GM12892 (cell line): ENCODE measurements around the gene COL6A2.

Experiments
- POLR2A ChIP-seq: IDR thresholded peaks from 2 replicates; pipeline ENCODE4 v1.6.1; 2011; ENCODE audit warnings: low read depth, low read length, control low read depth
- POLR2AphosphoS5 ChIP-seq: IDR thresholded peaks from 2 replicates; pipeline ENCODE4 v1.6.1; 2011; ENCODE audit warnings: low read depth, low read length, control low read depth
- TAF1 ChIP-seq: IDR thresholded peaks from 2 replicates; pipeline ENCODE4 v1.6.1; 2011; ENCODE audit warnings: low read depth, mild to moderate bottlenecking, control low read depth, low read length, borderline replicate concordance

DNA sequence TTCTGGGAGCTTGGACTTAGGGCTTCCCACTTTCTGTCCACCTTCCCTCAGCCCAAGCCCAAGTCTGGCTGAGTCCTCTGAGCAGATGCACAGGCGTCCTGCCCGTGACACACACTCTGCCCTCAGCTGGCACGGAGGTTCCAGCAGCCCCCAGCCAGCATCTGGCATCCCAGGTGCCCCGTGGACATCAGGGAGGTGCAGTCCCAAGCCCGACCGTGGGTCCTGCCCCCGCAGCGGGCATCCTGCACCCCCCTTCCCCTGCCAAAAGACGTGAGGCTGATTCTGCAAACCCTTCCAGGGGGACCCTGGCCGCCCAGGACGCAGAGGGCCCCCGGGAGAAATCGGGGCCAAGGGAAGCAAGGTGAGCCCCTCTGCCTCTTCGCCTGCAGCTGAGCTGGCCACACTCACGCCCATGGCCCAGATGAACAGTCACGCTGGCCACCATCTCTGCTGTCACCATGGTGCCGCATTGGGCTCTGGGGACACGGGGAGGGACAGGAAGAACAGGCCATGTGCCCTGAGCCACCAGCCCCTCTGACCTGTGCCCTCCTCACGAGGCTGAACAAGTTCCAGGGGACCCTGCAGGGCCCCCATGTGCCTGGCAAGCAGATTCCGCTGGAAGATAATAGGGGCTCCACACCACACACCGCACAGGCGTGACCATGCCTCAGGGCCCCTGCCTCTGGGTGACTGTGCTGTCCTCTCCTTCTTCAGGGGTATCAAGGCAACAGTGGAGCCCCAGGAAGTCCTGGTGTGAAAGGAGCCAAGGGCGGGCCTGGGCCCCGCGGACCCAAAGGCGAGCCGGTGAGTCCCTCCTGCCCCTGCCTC is 20.6 kb downstream of the COL6A2 start:
- no peak for TF ChIP-seq POLR2A
- TF ChIP-seq POLR2AphosphoS5 = no peak
- no peak for TF ChIP-seq TAF1
